22Rv1 (cell line): ENCODE data around the gene UBAP1L.

Experiments
- CTCF ChIP-seq: fragments of 450-650 bp; IDR thresholded peaks from 2 replicates; pipeline ENCODE4 v1.5.1; 2017; ENCODE audit warnings: mild to moderate bottlenecking
- ZFX ChIP-seq: fragments of 450-650 bp; IDR thresholded peaks from 2 replicates; pipeline ENCODE4 v1.6.1; 2017; ENCODE audit warnings: antibody characterized with exemption, borderline replicate concordance

- TF ChIP-seq CTCF (no peak), ZFX (no peak)
These were observed 33.7 kb downstream of the UBAP1L start for GRCh38 chr15:65081270-65081669.
